RWPE1 (cell line): ENCODE data around the gene PRKCG.

Source experiments
- CTCF ChIA-PET: fragments of 350-600 bp; sonication (Branson Sonifier 250); formaldehyde crosslinking; extraction: SDS; loops from one replicate; lab custom pipeline; 2021; lab: Yijun Ruan, JAX
- POLR2A ChIA-PET: fragments of 400-600 bp; formaldehyde crosslinking; extraction: SDS; loops from one replicate; lab custom pipeline; 2020; ENCODE audit warnings: antibody characterized with exemption; ENCODE audit not compliant: low non-redundant PET; lab: Yijun Ruan, JAX
- DNase-seq: peaks from one replicate; pipeline ENCODE4 v3.0.0; 2012; ENCODE audit warnings: low spot score
- H3K27ac ChIP-seq: fragments of 450-650 bp; 2 replicates; pipeline ENCODE4 v1.5.1; 2017
- CTCF ChIP-seq: fragments of 450-650 bp; conservative IDR thresholded peaks from 2 replicates; pipeline ENCODE4 v1.5.1; 2017; ENCODE audit warnings: low read depth, mild to moderate bottlenecking

Gene PRKCG

GRCh38 chr19:53909471-53910169 lies 27.6 kb downstream of the PRKCG start:
- POLR2A ChIA-PET, result no interaction called here
- no peak for DNase-seq
- H3K27ac ChIP-seq, result no peak overlapping the region
- no peak for TF ChIP-seq CTCF
- CTCF ChIA-PET, result no interaction called here

- POLR2A ChIA-PET, result no interaction called here
- no peak overlapping the region for H3K27ac ChIP-seq
- DNase-seq, result no peak
- CTCF ChIA-PET, result no interaction called here
- no peak for TF ChIP-seq CTCF
Measured at GRCh38 chr19:53910170-53910518, 28.1 kb downstream of the PRKCG start.

DNA sequence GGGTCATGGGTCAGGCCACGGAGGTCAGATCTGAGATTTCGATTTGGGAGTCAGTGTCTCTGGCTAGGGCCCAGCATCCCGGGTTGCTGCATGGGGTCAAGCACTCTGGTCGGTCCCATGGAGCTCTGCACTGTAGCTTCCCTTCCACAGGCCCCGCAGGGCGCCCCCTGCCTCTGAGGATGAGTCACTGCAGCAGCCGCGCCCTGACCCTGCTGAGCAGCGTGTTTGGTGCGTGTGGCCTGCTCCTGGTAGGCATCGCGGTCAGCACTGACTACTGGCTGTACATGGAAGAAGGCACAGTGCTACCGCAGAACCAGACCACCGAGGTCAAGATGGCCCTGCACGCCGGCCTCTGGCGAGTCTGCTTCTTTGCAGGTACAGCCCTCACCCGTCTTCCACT lies 30.7 kb downstream of the PRKCG start:
- H3K27ac ChIP-seq, result no peak overlapping the region
- POLR2A ChIA-PET, result no interaction called here
- no peak for TF ChIP-seq CTCF
- CTCF ChIA-PET, result interaction anchor here (1.0 kb wide), 1 partner anchor 39 kb away, joined by 4 read pairs; no protein-coding TSS in a partner anchor
- DNase-seq, result no peak

DNA sequence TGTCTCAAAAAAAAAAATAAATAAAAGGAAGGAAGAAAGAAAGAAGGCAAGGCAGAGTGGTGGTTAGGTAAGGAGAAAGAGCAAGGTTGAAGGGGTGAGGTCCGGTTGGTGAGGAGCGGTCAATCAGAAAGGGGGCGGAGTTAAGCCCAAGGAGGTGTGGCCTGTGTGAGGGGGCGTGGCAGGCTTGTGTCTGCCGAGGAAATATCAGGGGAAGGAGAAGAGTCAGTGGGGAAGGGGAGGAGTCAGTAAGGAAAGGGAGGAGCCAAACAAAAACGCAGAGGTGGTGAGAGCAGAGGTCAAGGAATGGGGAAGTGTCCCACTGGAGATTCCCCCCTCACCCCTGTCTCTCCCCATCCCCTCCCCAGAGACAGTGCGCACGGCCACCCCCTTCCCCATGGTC lies 33.0 kb downstream of the PRKCG start:
- no peak overlapping the region for H3K27ac ChIP-seq
- no peak for TF ChIP-seq CTCF
- DNase-seq, result no peak
- POLR2A ChIA-PET, result no interaction called here
- CTCF ChIA-PET, result no interaction called here

GRCh38 chr19:53916004-53916403 lies 34.0 kb downstream of the PRKCG start:
- no peak for DNase-seq
- no peak for TF ChIP-seq CTCF
- POLR2A ChIA-PET, result no interaction called here
- no peak overlapping the region for H3K27ac ChIP-seq
- CTCF ChIA-PET, result interaction anchor here (0.5 kb wide), 1 partner anchor 264 kb away, joined by 3 read pairs; no protein-coding TSS in a partner anchor

DNA sequence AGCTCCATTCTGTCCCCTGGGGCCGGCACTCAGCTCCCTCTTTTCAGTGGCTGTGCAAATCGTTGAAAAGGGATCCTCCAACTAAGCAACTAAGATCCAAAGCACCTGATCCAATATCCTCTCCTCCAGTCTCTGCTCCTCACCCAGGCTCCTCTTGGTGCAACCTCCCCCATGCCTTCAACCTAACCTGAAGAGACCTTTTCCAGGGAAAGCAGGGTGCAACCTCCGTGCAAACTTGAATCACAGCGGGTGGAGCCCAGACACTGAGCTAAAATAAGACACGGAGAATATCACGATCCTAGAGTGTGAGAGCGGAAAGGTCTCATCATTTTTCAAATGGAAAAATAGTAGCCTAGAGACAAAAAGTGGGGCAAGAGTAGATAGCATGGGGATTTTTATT lies 35.4 kb downstream of the PRKCG start:
- ChIA-PET POLR2A (no interaction called here), CTCF (interaction anchor here (0.9 to 1.0 kb wide), 3 partner anchors 10 to 25 kb away, joined by 3 read pairs; no protein-coding TSS in a partner anchor)
- H3K27ac ChIP-seq, result no peak overlapping the region
- DNase-seq, result no peak
- no peak for TF ChIP-seq CTCF
